ENCODE measurements around the gene SEC61A2.

The SEC61A2 gene

DNA sequence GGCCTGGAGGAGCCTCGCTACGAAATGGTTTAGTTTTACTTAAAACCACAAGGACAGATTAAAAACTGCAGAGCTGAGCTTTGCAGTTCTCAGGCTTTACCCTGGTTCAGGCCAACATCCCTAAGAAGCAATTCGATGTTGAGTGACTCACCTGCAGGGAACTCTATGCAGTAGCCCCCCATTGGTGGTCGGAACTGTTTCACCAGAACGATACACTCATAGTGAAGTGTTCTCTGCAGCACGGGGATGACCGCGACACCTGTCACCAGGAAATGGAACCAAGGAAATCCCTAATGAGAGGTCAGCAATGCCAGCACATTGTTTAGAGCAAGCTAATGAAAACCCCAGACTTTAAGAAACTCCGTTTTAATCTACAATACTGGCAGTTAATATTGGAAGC, 48.2 kb downstream of the SEC61A2 start:
- H3K9me3 ChIP-seq (ENCODE audit: control insufficient read depth, insufficient read depth, low read length) = no peaks in the 10 kb centered on the region
- H3K36me3 ChIP-seq (ENCODE audit: insufficient read depth, low read length) = peaks cover 29% of the 10 kb centered on the region
- H3K4me1 ChIP-seq (ENCODE audit: insufficient read depth, low read length) = peaks cover 25% of the 10 kb centered on the region
- no peak overlapping the region for H3K9ac ChIP-seq (ENCODE audit: low read depth, low read length)

DNA sequence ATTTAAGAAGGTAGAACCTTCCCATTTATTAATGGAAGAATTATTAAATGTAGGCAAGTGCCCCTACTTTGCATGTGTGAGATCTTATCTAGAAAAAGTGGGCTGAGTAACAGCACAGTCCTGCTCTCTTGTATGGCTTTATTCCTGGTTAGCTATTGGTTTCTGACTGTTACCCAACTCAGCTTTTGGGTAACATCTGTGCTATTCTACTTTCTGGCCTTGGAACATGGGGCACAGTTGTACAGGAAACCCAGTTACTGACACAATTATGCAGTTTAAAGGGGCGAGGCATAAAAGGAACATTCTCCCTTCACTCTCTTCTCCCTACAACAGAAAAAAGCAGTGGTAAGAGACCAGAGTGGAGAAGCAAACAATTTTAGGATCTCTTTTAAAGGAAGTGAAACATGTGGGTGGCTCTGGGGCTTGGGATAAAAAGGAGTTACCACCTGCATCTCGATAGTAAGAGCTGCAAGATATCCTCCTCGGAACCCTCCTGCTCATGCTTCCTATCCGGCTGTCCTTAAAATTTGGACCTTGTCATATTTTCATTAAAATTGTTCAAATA, 50.2 kb downstream of the SEC61A2 start:
- Histone ChIP-seq H3K9ac (ENCODE audit: low read depth, low read length) (no peak overlapping the region), H3K4me1 (ENCODE audit: insufficient read depth, low read length) (peaks cover 25% of the 10 kb centered on the region), H3K9me3 (ENCODE audit: control insufficient read depth, insufficient read depth, low read length) (no peaks in the 10 kb centered on the region), H3K36me3 (ENCODE audit: insufficient read depth, low read length) (peaks cover 29% of the 10 kb centered on the region)

DNA sequence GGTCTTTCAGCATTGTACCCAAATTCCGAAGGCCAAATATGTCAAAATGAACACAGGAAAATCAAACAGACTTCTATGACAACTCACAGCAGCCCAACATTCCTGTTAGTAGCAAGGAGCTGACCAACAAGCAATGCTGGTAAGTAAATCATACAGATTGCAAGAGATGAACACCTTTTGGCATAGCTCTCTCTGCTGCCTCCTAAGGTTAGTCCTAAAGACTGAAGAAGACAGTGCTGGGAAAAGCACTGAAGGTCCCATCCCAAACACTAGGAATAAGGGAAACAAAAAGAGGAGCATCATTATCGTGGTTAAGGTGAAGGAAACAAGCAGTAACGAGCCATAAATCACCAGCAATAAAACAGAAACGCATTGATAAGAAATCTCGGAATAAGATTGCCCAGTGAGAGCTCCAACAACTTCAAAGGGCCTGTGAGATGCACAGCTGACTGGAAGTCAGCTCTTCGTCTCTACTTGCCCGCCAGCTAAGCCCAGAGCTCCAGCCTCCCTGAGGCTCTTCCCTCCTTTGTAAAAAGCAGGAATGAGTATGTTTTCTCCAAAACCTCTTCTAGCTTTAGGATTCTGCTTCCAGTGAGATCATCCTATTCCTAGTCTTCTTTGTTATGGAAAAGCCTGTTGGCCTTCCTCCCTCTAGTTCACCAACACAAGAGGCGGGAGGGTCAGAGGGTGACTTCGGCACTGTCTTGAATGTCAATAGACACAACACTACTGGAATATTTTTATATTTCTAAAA, 50.9 kb downstream of the SEC61A2 start:
- H3K36me3 ChIP-seq (ENCODE audit: insufficient read depth, low read length) = peaks cover 29% of the 10 kb centered on the region
- H3K4me1 ChIP-seq (ENCODE audit: insufficient read depth, low read length) = peaks cover 25% of the 10 kb centered on the region

DNA sequence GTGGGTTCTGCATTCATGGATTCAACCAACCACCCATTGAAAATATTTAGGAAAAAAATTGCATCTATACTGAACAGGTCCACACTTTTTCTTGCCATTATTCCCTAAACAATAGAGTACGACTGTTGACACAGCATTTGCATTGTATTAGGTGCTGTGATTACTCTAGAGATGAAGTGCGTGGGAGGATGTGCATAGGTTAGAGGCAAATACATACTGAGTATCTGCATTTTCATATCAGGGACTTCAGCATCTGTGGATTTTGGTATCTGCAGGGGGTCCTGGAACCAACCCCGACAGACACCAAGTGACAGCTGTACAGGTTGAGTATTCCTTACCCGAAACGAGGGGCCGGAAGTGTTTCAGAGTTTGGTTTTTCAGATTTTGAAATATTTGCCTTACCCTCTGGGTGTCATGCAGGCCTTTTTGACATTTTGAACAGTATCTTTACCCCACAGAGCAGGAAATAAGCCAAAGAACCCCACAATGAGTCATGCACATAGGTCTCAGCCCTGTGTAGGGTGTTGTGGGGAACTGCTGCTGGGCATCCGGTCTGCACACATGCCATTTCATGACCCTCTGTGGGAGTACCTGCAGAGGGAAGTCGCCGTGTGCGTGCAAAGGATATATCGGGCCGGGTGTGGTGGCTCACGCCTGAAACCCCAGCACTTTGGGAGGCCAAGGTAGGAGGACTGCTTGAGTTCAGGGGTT, 51.7 kb downstream of the SEC61A2 start:
- no peak overlapping the region for H3K9ac ChIP-seq (ENCODE audit: low read depth, low read length)
- no peaks in the 10 kb centered on the region for H3K9me3 ChIP-seq (ENCODE audit: control insufficient read depth, insufficient read depth, low read length)
- peaks cover 29% of the 10 kb centered on the region for H3K36me3 ChIP-seq (ENCODE audit: insufficient read depth, low read length)
- peaks cover 25% of the 10 kb centered on the region for H3K4me1 ChIP-seq (ENCODE audit: insufficient read depth, low read length)

More for the DNA sequence above, 50.9 kb downstream of the SEC61A2 start:
- Histone ChIP-seq H3K9me3 (ENCODE audit: control insufficient read depth, insufficient read depth, low read length) (no peaks in the 10 kb centered on the region), H3K9ac (ENCODE audit: low read depth, low read length) (no peak overlapping the region)

- no peak overlapping the region for H3K9ac ChIP-seq (ENCODE audit: low read depth, low read length)
- H3K4me1 ChIP-seq (ENCODE audit: insufficient read depth, low read length) = peaks cover 21% of the 10 kb centered on the region
- no peaks in the 10 kb centered on the region for H3K9me3 ChIP-seq (ENCODE audit: control insufficient read depth, insufficient read depth, low read length)
- peaks cover 12% of the 10 kb centered on the region; the same call in 1 of the 2 replicates for H3K36me3 ChIP-seq (ENCODE audit: insufficient read depth, low read length)
Observed at GRCh38 chr10:12184165-12184564, 54.7 kb downstream of the SEC61A2 start.

DNA sequence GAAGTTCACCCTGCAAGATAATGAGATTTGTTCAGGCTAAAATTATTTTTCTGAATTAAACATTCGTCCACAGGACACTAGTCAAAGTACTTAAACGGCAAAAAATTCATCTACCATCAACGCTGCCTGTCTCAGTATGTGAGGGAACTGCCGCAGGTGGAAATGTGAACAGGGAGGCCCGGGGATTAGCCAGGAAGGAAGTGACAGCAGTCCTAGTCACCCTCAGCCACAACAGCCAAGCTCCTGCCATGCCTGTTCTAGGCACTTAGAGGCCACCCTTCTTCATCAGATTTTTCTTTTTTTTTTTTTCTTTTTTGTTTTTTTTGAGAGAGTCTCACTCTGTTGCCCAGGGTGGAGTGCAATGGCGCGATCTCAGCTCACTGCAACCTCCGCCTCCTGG, 56.8 kb downstream of the SEC61A2 start:
- Histone ChIP-seq H3K9ac (ENCODE audit: low read depth, low read length) (no peak overlapping the region), H3K4me1 (ENCODE audit: insufficient read depth, low read length) (peaks cover 6% of the 10 kb centered on the region), H3K9me3 (ENCODE audit: control insufficient read depth, insufficient read depth, low read length) (no peaks in the 10 kb centered on the region), H3K36me3 (ENCODE audit: insufficient read depth, low read length) (0 out of 2 replicates have a peak, but pooled peaks cover 4% of the 10 kb centered on the region)

DNA sequence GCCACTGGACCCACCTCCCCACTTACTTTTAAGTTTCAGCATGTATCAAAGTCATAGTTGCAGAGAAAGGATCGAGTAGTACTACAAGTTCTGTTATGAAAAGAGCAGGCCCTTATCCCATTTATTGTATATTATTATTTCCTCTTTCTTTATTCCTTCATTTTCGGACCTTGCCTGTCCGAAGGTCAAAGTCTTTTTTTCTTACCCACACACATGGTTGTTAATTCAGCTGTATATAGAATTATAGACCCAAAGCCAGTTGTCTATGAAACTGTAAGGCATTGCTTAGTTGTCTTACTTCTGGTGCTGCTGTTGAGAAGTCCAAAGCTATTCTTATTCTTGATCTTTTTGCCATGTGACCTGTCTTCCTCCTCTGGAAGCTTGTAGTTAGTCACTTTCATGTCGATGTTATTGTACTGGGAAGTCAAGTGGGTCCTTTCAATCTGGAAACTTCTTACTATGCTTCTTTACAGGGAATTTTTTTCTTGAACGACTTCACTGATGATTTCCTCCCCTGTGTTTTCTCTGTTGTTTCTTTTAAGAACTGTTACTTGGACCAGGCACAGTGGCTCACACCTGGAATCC, 57.9 kb downstream of the SEC61A2 start:
- no peaks in the 10 kb centered on the region for H3K9me3 ChIP-seq (ENCODE audit: control insufficient read depth, insufficient read depth, low read length)
- 0 out of 2 replicates have a peak, but pooled peaks cover 4% of the 10 kb centered on the region for H3K36me3 ChIP-seq (ENCODE audit: insufficient read depth, low read length)
- no peak overlapping the region for H3K9ac ChIP-seq (ENCODE audit: low read depth, low read length)
- 0 out of 2 replicates have a peak, but pooled peaks cover 4% of the 10 kb centered on the region for H3K4me1 ChIP-seq (ENCODE audit: insufficient read depth, low read length)

DNA sequence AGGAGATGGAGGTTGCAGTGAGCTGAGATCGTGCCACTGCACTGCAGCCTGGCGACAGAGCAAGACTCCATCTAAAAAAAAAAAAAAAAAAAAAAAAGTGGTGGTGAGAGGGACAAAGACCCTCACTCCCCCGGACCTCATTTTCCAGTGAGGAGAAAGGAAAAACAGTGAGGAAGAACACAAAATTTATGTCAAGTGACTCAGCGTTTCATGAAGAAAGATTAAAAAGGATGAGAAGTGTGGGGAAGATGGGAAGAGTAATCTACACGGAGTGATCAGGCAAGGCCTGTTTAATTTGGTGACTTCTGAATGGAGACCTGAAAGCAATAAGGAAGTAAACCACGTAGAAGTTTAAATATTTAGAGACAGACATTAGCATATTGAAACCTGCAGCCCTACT, 59.2 kb downstream of the SEC61A2 start:
- H3K9me3 ChIP-seq (ENCODE audit: control insufficient read depth, insufficient read depth, low read length) = no peaks in the 10 kb centered on the region
- no peak overlapping the region for H3K9ac ChIP-seq (ENCODE audit: low read depth, low read length)
- H3K36me3 ChIP-seq (ENCODE audit: insufficient read depth, low read length) = no peaks in the 10 kb centered on the region; the same call in 1 of the 2 replicates
- H3K4me1 ChIP-seq (ENCODE audit: insufficient read depth, low read length) = 0 out of 2 replicates have a peak, but pooled peaks cover 4% of the 10 kb centered on the region

DNA sequence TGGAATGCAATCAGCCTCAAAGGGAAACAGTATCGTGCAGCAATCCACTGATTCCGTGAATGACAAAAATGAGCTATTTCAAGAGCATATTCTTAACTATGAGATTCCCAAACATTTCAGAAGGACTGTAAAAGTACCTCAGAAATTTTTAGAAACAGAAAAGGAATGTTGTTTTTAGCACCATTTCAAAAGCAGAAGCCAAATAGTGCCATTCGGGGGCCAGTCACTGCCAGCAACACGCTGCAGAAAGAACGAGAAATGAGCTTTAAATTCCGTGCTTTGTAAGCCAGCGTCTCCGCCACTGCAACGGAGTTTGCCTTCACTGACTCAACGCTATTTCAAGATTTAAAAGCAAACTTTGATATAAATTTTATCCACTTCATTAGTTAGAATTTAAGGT, 59.9 kb downstream of the SEC61A2 start:
- Histone ChIP-seq H3K9ac (ENCODE audit: low read depth, low read length) (no peak overlapping the region), H3K4me1 (ENCODE audit: insufficient read depth, low read length) (0 out of 2 replicates have a peak, but pooled peaks cover 4% of the 10 kb centered on the region), H3K36me3 (ENCODE audit: insufficient read depth, low read length) (no peaks in the 10 kb centered on the region; the same call in 1 of the 2 replicates), H3K9me3 (ENCODE audit: control insufficient read depth, insufficient read depth, low read length) (no peaks in the 10 kb centered on the region)

DNA sequence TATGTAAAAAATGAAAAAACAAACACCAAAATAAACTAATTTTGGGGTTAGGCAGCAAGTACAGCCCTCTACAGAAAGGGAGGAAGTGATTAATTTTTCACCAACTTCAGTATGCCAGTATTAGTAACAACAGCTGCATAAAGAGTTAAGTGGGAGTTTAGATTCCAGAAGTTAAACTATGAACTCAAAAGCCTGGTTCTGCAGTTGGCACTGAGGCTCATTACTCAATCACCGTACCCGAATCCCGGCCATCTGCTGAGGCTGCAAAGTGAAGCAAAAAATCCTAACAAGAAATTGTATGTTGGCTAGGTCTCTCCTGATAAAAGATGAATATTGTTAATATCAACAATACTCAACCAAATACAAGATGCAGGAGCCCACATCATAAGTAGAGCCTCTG, 62.2 kb downstream of the SEC61A2 start:
- H3K36me3 ChIP-seq (ENCODE audit: insufficient read depth, low read length) = no peaks in the 10 kb centered on the region; the same call in 1 of the 2 replicates
- H3K9ac ChIP-seq (ENCODE audit: low read depth, low read length) = no peak overlapping the region
- H3K4me1 ChIP-seq (ENCODE audit: insufficient read depth, low read length) = 0 out of 2 replicates have a peak, but pooled peaks cover 4% of the 10 kb centered on the region
- H3K9me3 ChIP-seq (ENCODE audit: control insufficient read depth, insufficient read depth, low read length) = no peaks in the 10 kb centered on the region

DNA sequence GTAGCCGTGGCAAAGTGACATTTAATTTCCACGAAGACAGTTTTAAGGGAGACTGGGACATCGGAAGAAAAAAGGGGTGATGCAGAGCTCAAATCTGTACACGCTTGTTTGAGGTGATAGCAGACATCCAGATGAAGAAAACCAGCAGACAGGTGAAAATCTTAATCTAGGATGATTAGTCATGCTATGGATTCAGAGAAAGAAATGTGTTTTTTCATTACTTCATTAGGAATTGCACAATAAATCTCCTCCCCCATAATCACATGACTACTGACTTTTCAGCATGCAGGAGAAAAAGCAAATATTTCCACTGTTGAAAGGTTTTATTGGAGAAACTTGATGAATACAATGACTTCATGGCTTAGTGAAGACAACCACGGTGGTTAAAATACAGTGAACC, 63.7 kb downstream of the SEC61A2 start:
- Histone ChIP-seq H3K36me3 (ENCODE audit: insufficient read depth, low read length) (no peaks in the 10 kb centered on the region; the same call in 1 of the 2 replicates), H3K9ac (ENCODE audit: low read depth, low read length) (no peak overlapping the region), H3K4me1 (ENCODE audit: insufficient read depth, low read length) (0 out of 2 replicates have a peak, but pooled peaks cover 4% of the 10 kb centered on the region)

GRCh38 chr10:12194752-12195271, 65.3 kb downstream of the SEC61A2 start:
- Histone ChIP-seq H3K9me3 (ENCODE audit: control insufficient read depth, insufficient read depth, low read length) (no peaks in the 10 kb centered on the region), H3K4me1 (ENCODE audit: insufficient read depth, low read length) (no peaks in the 10 kb centered on the region), H3K9ac (ENCODE audit: low read depth, low read length) (peak overlapping the region; percentile 95), H3K36me3 (ENCODE audit: insufficient read depth, low read length) (peaks cover 8% of the 10 kb centered on the region)

More for the DNA sequence above, 63.7 kb downstream of the SEC61A2 start:
- no peaks in the 10 kb centered on the region for H3K9me3 ChIP-seq (ENCODE audit: control insufficient read depth, insufficient read depth, low read length)

- H3K36me3 ChIP-seq (ENCODE audit: insufficient read depth, low read length) = peaks cover 8% of the 10 kb centered on the region
- peak overlapping the region; percentile 95 for H3K9ac ChIP-seq (ENCODE audit: low read depth, low read length)
- no peaks in the 10 kb centered on the region for H3K9me3 ChIP-seq (ENCODE audit: control insufficient read depth, insufficient read depth, low read length)
- no peaks in the 10 kb centered on the region for H3K4me1 ChIP-seq (ENCODE audit: insufficient read depth, low read length)
Observed at GRCh38 chr10:12195281-12195602, 65.8 kb downstream of the SEC61A2 start.
